ENCODE measurements around the gene HBA2.

The HBA2 gene

DNA sequence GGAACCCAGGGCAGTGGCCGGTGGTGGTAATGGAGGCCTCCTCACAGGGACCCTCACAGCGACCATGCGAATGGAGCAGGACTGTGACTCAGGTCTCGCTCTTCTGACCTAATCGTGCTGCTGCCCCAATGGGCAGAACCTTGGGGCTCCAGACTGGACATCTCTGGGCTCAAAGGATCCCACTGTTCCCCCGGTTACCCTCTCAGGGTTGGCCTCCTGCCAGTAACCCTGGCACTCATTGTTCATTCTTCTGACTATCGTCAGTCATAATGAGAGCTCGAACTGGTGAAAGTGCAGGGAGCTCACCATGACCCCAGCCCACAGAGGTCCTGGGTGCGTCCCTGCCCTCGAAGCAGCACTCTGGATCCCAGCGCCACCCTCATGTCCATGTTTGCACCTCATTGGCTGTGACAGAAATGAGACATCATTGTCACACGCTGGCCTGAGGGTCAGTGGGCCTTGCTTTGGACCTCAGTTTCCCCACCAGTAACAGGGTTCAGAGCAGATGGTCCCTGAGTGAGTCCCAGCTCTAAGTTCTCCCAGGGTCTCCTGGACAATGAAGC, 30.2 kb upstream of the HBA2 start:
- no peak for DNase-seq (ENCODE audit: low spot score)
- no peak for ATAC-seq (ENCODE audit: low read depth)
- no peak overlapping the region for H3K27ac ChIP-seq (ENCODE audit: poor library complexity, severe bottlenecking)

DNA sequence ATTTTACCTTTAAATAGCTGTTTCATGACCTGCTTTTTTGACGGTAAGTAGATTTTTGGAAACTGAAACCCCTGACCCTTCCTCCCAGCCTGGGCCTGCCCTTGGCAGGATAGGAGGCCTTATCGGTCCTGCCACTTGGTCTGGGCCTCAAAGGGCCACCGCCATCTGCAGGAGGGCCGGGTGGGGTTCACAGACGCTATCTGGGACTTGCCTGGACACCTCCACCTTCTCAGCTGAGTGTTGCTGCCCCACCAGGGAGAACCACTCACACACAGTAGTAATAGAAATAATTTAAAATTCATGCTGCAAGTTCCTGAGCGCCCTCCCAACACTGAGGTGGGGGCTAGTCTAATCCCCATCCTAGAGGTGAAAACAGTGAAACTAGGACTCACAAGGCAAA, 29.6 kb upstream of the HBA2 start:
- Histone ChIP-seq H3K36me3 (ENCODE audit: low read depth) (no peaks in the 10 kb centered on the region), H3K27ac (ENCODE audit: poor library complexity, severe bottlenecking) (no peak overlapping the region), H3K4me3 (ENCODE audit: severe bottlenecking) (no peak overlapping the region), H3K27me3 (ENCODE audit: insufficient read depth, poor library complexity, severe bottlenecking) (no peaks in the 10 kb centered on the region), H3K4me1 (ENCODE audit: insufficient read depth, poor library complexity, severe bottlenecking) (no peaks in the 10 kb centered on the region), H3K9me3 (ENCODE audit: severe bottlenecking) (no peaks in the 10 kb centered on the region)
- ATAC-seq (ENCODE audit: low read depth): no peak
- TF ChIP-seq, protein P1, sequence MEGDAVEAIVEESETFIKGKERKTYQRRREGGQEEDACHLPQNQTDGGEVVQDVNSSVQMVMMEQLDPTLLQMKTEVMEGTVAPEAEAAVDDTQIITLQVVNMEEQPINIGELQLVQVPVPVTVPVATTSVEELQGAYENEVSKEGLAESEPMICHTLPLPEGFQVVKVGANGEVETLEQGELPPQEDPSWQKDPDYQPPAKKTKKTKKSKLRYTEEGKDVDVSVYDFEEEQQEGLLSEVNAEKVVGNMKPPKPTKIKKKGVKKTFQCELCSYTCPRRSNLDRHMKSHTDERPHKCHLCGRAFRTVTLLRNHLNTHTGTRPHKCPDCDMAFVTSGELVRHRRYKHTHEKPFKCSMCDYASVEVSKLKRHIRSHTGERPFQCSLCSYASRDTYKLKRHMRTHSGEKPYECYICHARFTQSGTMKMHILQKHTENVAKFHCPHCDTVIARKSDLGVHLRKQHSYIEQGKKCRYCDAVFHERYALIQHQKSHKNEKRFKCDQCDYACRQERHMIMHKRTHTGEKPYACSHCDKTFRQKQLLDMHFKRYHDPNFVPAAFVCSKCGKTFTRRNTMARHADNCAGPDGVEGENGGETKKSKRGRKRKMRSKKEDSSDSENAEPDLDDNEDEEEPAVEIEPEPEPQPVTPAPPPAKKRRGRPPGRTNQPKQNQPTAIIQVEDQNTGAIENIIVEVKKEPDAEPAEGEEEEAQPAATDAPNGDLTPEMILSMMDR (IDR thresholded peaks at IDR 0.05; ENCODE audit: poor library complexity, severe bottlenecking): no peak
- DNase-seq (ENCODE audit: low spot score): no peak

More for the DNA sequence above, 30.2 kb upstream of the HBA2 start:
- Histone ChIP-seq H3K27me3 (ENCODE audit: insufficient read depth, poor library complexity, severe bottlenecking) (no peaks in the 10 kb centered on the region), H3K36me3 (ENCODE audit: low read depth) (no peaks in the 10 kb centered on the region), H3K9me3 (ENCODE audit: severe bottlenecking) (no peaks in the 10 kb centered on the region), H3K4me1 (ENCODE audit: insufficient read depth, poor library complexity, severe bottlenecking) (no peaks in the 10 kb centered on the region), H3K4me3 (ENCODE audit: severe bottlenecking) (no peak overlapping the region)
- TF ChIP-seq, protein P1 (IDR thresholded peaks at IDR 0.05; ENCODE audit: poor library complexity, severe bottlenecking): no peak

DNA sequence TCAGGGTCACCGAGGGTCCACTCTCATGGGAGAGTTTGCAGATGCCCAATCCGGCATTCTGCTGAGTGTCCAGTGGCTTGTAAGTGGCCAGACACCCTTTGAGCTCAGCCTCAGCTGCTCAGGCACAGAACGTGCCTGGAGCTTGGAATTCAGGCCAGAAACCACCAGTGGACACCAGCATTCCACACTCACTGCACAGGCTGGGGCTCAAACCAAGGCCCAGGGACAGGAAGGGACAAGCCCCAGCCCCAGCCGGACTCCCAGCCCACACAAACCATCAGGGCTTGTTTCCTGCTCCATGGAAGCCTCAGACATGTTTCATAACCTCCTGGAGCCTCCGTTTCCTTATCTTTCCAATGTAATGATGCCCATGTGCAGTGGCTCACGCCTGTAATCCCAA, 29.2 kb upstream of the HBA2 start:
- TF ChIP-seq, protein P1 (IDR thresholded peaks at IDR 0.05; ENCODE audit: poor library complexity, severe bottlenecking): no peak
- ATAC-seq (ENCODE audit: low read depth) (no peak), DNase-seq (ENCODE audit: low spot score) (no peak)
- Histone ChIP-seq H3K27ac (ENCODE audit: poor library complexity, severe bottlenecking) (no peak overlapping the region), H3K27me3 (ENCODE audit: insufficient read depth, poor library complexity, severe bottlenecking) (no peaks in the 10 kb centered on the region), H3K36me3 (ENCODE audit: low read depth) (no peaks in the 10 kb centered on the region), H3K4me1 (ENCODE audit: insufficient read depth, poor library complexity, severe bottlenecking) (no peaks in the 10 kb centered on the region), H3K9me3 (ENCODE audit: severe bottlenecking) (no peaks in the 10 kb centered on the region), H3K4me3 (ENCODE audit: severe bottlenecking) (no peak overlapping the region)

DNA sequence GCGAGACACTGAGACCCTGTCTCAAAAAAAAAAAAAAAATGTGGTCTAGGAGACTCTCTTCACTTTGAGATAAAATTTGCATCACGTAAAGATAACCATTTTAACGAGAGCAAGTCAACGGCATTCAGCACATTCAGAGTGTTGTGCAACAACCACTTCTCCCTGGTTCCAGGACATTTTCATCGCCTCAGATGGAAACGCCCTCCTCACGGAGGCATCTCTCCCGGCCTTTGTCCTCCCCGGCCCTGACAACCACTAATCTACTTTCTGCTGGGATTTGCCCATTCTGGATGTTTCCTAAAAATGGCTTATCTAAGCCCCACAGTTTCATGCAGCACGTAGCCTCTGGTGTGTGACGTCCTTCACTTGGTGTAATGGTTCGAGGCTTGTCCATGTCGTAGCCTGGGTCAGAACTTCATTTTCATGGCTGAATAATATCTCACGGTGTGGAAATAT, 27.9 kb upstream of the HBA2 start:
- H3K27ac ChIP-seq (ENCODE audit: poor library complexity, severe bottlenecking): no peak overlapping the region
- ATAC-seq (ENCODE audit: low read depth): no peak
- no peak for DNase-seq (ENCODE audit: low spot score)
- H3K36me3 ChIP-seq (ENCODE audit: low read depth): no peaks in the 10 kb centered on the region
- H3K4me1 ChIP-seq (ENCODE audit: insufficient read depth, poor library complexity, severe bottlenecking): no peaks in the 10 kb centered on the region
- H3K4me3 ChIP-seq (ENCODE audit: severe bottlenecking): no peak overlapping the region
- no peaks in the 10 kb centered on the region for H3K9me3 ChIP-seq (ENCODE audit: severe bottlenecking)
- H3K27me3 ChIP-seq (ENCODE audit: insufficient read depth, poor library complexity, severe bottlenecking): no peaks in the 10 kb centered on the region
- TF ChIP-seq, protein P1 (IDR thresholded peaks at IDR 0.05; ENCODE audit: poor library complexity, severe bottlenecking): no peak

DNA sequence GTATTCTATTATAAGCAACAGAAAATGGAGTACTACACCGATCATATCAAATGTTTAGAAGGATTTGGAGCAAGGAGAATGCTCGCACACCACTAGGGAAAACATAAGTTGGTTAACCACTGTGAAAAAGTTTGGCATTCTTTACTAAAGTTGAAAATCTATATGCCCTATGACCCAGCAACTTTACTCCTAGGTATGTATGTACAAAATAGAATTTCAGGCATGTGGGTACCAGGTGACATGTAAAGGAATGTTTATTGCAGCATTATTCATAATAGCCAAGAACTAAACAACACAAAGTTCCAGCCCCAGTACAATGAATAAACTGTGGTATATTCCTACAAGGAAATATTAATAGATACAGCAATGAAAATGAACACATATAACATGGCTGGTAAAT, 26.0 kb upstream of the HBA2 start:
- Histone ChIP-seq H3K36me3 (ENCODE audit: low read depth) (no peaks in the 10 kb centered on the region), H3K27me3 (ENCODE audit: insufficient read depth, poor library complexity, severe bottlenecking) (no peaks in the 10 kb centered on the region), H3K27ac (ENCODE audit: poor library complexity, severe bottlenecking) (no peak overlapping the region), H3K4me1 (ENCODE audit: insufficient read depth, poor library complexity, severe bottlenecking) (no peaks in the 10 kb centered on the region), H3K4me3 (ENCODE audit: severe bottlenecking) (no peak overlapping the region), H3K9me3 (ENCODE audit: severe bottlenecking) (no peaks in the 10 kb centered on the region)
- DNase-seq (ENCODE audit: low spot score) (no peak), ATAC-seq (ENCODE audit: low read depth) (no peak)
- TF ChIP-seq, protein P1 (IDR thresholded peaks at IDR 0.05; ENCODE audit: poor library complexity, severe bottlenecking): no peak

Measured in RWPE2 (cell line).